Loucy (cell line): ENCODE measurements around the gene WASF2.

Experiments used
- CTCF ChIP-seq: fragments of 200-600 bp; sonication (generic); conservative IDR thresholded peaks from 2 replicates; pipeline ENCODE4 v1.5.1; 2014; ENCODE audit warnings: mild to moderate bottlenecking, antibody characterized with exemption, low read length
- EZH2phosphoT487 ChIP-seq: fragments of 200-600 bp; IDR thresholded peaks from 2 replicates; pipeline ENCODE4 v1.6.1; 2018; ENCODE audit warnings: antibody characterized with exemption, mild to moderate bottlenecking, moderate library complexity, borderline replicate concordance

GRCh38 chr1:27530192-27530591 is 40.2 kb upstream of the WASF2 start:
- no peak for TF ChIP-seq EZH2phosphoT487
- TF ChIP-seq CTCF, result no peak
